KBM-7 (cell line): Measurements from ENCODE around the gene RENBP.

Experiments
- DNase-seq: peaks from one replicate; pipeline ENCODE4 v3.0.0-alpha.2; 2015
- in situ Hi-C: fragments of 300-500 bp; cut with MboI; formaldehyde crosslinking; loops from 2 replicates; pipeline ENCODE4 v1.14.3; 2020; ENCODE audit warnings: low sequenced_read_pairs, low pct_unique_long_range_greater_than_20kb, mixed read lengths

Gene RENBP

DNA sequence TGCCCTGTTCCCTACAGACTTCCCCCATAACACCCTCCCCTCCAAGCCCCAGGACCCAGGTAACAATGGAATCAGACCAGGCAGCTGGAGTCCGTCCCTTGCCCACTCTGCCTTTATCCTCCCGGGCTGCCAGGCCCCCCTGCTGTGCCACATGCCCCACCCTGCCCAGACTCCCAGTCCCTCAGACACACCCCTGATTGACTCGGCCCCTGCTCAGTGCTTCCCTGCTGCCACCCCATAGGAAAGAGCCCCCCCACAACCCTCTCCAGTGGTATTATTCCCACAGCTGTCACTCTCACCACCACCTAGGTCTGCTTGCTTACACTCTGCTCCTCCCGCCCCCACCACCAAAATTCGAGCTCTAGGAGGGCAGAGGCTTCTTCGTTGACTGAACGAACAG, 4.9 kb downstream of the RENBP start:
- in situ Hi-C loops: no loop called here

DNA sequence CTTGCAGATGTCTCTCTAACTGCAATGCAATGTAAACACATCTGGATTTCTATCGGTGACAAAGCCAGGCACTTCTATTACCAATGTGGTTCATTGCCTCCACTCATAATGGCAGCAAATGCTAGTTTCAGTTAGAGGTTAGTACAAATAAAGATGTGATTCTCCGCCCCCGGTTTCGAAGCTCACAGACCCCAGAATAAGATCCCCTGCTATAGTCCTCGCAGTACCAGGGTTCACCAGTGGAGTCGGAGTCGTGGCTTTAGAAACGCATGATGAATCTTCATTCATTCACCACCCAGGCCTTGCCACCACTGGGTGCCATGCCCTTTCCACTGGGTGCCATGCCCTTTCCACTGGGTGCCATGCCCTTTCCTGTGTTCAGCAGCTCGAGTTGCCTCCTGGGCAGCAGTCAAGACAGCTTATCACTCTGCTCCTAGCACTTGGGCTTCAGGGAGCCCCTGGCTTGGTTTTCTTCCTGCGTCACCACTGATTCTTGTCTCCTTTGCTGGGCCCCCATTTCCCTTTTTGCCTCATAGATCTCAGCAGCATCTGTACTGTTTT, 6.1 kb downstream of the RENBP start:
- DNase-seq: no peak
- in situ Hi-C loops: no loop called here

More for the DNA sequence above, 4.9 kb downstream of the RENBP start:
- no peak for DNase-seq

DNA sequence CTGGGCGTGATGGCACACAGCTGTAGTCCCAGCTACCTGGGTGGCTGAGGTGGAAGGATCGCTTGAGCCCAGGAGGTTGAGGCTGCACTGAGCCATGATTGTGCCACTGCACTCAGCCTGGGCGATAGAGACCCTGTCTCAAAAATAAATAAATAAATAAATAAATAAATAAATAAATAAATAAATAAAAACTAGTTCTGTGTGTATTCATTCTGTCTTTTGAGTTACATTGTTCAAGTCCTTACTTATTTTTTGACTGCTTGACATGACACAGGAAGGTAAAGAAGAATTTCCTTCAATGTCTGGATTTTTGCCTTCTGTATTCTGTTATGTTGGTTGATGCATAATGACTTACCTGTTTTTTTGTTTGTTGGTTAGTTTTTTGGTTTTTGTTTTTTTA, 7.4 kb downstream of the RENBP start:
- no peak for DNase-seq
- in situ Hi-C loops: no loop called here

DNA sequence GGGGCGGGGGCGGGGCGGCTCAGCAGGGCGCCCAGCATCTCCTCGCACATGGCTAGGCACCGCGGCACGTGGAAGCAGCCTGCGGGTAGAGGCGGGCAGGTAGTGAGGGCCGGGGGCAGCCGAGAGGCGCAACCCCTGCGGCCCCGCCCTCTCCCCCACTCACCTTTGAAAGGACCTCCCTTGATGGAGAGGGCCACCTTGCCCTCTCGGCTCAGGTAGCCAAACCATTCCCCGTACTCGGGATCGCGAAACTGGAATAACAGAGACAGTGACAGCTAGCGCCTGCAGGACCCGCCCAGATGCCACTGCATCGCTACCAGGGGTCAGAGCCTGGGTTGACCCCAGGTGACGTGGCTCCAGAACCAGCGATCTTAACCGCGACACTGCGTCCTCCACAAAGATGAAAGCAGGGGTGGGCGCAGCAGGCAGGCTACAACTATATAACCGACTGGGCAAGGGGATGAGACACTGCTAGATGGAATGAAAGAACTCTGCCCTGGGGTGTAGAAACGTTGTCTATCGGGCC, 9.1 kb downstream of the RENBP start:
- in situ Hi-C loops: no loop called here
- no peak for DNase-seq

DNA sequence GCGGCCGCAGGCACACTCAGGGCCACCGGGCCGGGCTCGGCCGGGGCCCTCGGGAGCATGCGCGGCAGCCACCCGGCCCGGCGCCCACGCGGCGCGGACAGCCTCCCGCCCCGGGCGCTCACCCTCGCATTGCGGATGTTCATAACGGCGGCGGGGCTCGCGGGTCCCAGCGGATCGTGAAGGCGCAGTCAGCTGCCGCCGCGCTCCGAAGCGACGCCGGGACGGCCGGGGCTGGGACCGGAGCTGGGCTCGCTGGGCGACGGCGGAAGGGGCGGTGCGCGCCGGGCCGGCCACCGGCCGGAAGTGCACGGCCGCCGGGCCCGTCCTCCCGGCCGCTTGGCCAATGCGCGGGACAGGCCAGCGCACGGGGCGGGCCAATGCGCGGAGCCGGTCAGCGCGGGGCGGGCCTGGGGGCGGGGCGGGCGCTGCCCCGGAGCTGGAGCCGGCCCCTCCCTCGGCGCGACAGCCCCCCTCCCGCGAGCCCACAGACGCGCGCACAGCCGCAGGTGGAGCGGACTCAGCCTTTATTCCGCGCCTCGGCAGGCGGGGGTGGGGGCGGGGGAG, 9.6 kb downstream of the RENBP start, which contains the start of gene NAA10:
TSS of gene NAA10 (minus strand) at position 276 of the 564 bp plus-strand sequence. CDS start at position 143, 133 bp downstream.
- peak; percentile 58 for DNase-seq

DNA sequence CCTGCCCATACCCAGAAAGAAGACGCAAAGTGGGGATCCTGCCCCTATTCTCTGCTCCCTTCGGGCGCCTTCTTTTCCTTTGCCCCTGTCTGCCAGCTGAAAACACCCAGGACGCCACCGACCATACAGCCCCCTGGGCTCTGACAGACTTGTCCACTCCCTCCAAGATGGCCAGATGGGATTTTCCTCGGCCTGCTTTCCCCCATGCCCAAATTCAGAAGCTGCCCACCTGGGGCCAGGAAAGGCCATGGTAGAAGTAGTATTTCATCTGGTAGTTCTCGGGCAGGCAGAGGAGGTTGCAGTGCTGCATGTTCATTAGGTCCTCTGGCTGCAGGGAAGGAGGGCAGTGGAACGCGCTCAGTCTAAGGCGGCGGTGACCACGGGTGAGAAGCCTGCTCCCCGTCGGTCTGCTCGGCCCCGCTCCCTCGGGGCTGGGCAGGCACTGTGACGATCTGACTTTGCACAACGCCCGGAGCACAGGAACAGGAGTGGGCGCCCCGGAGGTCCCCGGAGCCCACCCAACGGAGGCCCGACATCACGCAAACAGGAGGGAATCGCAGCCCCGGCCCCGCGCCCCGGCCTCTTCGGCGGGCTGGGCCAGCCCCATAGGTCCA, 10.2 kb downstream of the RENBP start:
- DNase-seq: peak; percentile 27
- in situ Hi-C loops: no loop called here

More for the DNA sequence above, 9.6 kb downstream of the RENBP start, which contains the start of gene NAA10:
- in situ Hi-C loops: no loop called here

DNA sequence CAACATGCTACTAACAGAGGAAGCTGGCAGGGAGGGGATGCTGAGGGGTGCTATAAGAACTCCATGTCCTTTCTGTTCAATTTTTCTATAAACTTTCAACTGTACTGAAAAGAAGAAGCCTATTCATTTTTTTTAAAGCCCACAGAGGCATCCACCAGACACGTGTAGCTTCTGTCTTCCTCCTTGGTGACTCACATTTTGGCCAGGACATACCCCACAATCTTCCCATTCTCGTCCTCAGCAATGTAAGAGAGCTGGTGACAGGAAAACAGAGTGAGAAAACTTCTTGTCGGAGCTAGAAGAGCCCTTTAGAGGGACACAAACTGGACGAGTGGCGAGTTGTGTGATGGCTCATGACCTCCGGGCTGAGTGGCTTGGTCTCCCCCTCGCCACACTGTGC, 10.7 kb downstream of the RENBP start:
- in situ Hi-C loops: no loop called here
- no peak for DNase-seq

DNA sequence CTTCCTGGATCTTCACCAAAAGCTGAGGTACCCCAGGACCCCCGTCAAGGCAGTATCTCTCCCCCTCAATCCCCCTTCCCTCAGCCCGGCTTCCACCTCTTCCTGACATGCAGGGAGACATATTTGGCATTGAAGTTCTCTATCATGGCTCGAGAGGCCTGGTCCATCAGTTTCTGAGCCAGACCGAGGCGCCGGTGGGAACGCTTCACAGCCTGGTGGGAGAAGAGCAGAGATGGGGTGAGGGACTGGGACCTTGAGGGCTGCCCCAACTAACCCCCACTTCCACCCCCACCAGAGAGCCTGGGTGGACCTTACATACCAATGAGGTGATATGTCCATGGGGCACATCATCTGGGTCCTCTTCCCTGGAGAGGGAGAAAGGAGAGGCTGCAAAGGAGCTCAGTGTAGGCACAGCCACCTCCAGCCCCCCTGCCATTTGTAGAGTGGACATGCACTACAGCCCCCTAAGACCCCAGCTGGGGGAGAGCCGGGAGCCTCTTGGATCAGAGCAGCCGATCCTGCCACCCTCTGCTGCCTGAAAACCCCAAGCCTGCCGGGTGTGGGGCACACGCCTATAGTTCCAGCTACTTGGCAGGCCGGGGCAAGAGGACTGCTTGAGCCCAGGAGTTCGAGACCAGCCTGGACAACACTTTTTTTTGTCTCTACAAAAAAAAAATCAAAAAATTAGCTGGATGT, 12.1 kb downstream of the RENBP start:
- no peak for DNase-seq
- in situ Hi-C loops: no loop called here

DNA sequence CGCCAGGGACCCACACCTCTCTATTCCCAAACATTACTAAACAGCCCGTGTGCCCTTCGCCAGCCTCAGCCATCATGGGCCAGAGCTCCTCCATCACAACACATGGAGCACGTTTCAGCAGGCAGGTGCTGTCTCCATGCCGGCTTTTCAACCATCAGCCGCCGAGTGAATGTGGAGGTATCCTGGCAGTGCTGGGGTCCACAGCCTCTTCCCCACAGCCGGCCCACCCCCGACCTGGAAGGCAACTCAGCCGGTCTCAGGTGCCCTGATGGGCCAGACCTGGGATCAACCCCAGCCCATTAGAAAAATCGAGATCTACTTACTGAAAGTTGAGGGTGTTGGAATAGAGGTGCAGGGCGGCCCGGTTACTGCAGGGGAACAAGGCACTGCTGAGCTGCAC, 12.7 kb downstream of the RENBP start:
- in situ Hi-C loops: no loop called here
- DNase-seq: no peak

DNA sequence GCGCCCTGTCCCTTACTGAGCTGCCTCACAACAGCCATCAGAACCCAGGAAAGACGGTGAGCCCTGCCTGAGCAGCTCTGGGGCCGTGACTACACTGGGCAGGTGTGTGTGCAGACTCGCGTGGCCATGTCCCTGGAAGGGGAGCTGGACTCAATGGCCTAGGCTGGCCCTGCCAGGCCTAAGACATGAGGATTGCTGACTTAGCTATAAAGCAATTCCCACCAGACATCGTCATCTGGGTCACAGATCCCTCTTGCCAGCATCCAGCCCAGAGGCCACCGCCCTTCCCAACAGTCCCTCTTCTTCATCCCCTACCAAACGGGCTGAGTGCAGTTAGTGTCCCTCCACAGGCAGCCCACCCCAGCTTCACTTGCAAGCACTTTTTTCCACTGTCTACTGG, 13.3 kb downstream of the RENBP start:
- no peak for DNase-seq
- in situ Hi-C loops: no loop called here

DNA sequence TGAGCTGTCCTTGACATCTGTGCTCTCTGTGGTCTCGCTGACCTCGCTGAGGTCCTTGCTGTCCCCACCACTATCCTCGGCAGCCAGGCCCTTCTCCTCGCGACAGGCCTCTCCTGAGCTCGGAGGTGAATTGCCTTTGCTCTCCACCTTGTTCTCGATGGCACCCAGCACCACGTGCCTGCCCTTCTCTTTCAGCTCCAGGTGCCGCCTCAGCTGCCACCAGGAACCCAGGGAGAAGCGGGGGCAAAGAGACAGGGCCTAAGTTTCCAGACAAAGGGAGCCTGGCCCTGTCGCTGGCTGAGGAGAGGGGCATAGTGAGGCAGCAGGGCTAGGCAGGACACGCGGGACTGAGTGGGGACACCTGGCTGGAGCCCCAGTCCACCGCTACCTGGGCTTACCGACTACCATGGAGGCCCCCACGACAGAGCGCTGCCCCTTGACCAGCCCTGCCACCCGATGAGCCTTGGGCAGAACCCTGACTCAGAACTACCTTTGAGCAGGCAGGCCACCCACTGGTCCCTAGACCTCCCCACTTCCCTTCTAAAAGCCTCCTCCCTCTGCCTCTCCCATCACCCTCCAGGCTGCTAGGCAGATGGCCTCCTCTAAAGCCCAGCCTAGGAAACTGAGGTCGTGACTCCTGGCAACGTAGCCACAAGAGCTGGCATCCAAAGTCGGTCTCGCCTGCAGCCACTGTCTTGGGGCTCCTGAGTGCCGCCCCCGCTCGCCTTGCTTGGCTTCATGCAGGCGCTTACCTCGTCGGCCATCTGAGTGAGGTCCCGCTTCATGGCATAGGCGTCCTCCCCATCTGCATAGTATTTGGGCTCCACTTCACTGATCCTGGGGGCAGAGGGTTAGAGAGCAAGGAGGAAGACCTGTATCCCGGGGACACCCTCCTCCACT, 14.2 kb downstream of the RENBP start:
- in situ Hi-C loops: no loop called here
- no peak for DNase-seq

DNA sequence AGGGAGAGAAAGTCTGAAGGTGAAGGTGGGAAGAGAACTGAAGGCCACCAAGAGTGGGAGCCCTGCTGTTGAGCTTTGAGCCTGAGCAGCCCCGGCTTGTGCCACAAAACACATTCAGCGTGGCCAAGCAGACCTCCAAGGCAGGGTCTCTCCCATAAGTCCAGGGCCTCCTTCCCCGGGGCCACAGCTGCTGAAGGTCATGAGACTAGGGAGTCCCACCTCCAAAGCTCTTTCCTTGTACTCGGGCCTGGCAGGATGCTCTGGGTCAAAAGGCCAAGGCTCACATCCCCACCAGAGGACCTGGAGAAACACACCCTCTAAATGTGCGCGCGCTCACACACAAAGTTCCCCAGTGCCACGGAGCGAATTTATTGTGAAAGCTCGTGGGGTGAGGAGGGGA, 14.9 kb downstream of the RENBP start:
- in situ Hi-C loops: no loop called here
- no peak for DNase-seq

DNA sequence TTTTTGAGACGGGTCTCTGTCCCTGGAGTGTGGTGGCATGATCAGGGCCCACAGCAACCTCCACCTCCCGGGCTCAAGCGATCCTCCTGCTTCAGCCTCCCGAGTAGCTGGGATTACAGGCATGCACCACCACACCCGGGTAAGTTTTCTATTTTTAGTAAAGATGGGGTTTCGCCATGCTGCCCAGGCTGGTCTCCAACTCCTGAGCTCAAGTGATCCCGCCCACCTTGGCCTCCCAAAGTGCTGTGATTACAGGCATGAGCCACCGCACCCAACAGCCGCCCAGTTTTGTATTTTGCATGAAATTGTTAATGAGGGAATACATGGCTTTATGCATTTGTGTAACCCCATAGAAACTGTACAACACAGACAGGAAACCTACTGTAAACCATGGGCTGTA, 15.6 kb downstream of the RENBP start:
- in situ Hi-C loops: no loop called here
- no peak for DNase-seq

DNA sequence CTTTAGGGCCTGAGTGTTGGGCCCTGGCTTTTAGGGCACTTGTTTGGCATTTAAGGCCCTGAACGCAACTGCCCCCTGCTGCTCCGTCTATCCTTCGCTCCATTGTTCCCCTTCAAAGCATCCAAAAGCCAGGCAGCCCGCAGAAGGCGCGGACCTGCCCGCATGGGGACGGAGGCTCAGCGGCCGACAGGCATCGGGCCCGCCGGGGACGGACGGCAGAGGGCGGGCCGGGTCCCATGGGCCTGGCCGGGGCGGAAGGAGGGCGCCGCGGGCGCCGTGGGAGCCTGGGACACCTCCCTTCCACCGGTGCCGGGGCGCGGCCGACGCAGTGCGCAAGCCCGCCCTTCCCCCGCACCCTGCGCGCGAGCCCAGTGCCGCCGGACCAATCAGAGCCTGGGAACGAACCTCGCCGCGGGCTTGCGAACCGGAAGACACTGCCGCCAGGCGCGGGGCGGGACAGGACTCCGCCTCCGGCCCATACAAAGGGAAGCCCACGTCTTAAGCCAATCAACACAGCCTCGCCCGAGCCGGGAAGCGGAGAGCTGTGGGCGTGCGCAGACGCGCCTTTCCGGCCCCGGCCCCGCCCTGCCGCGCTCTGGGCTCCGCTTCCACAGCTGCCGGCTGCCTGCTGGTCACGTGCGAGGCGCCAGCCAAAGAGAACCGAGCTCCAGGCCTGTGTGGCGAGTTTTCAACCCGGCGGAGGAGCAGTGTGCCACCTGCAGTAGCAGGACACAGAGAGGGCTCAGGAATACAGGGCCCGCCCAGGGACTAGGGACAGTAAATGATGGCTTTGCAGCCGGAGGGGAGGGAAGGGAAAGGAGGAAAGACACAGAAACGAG, 16.3 kb downstream of the RENBP start:
- in situ Hi-C loops: no loop called here
- peak; percentile 100 for DNase-seq

DNA sequence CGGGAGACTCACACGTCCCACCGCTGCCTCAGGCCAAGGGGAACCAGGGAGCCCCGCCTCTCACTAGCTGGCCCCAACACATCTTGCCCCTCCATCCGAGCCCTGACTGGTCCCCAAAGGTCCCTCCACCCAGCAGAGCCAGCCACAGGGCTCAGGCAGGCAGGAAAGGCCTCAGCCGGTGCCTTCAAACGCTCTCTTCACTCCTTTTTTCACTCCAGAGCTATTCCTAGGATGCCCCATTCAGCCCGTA, 16.8 kb downstream of the RENBP start:
- in situ Hi-C loops: no loop called here
- DNase-seq: no peak

DNA sequence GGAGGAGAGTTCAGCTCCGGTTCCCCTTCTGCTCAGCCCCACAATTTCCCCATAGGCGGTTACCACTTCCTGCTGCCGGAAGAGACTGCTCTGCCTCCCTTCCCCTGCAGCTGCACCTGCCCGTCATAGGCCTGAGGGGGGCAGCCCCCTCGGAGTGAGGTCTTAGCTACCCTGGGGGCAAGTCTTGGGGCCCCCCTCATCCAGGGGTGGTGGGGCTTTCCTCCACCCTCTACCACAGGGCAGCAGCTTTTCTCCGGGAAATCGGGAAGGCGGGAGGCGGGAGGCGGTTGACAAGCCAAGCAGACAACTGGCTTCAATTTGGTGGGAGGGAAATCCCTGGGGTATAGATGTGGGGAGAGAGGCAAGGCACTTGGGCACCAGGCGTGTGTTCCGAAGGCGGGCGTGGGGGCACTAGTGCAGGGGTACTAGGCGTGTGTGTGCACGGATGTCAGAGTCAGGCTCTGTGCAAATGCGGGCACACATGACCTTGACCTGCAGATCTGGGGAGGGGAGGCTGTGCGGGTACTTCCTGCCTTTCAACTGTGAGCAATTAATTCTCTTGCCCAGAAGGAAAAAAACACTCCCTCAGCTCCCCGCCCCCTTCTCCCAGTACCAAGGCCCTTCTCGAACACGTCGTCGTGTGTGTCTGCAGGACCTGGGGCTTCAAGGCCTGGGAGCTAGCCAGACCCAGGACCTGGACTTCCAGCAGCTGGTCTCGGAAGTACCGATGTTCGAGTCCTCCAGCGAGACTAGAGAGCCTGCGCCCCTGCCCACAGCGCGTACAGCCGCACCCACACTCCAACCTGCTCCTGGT, 17.4 kb downstream of the RENBP start:
- in situ Hi-C loops: no loop called here
- DNase-seq: peak; percentile 99

DNA sequence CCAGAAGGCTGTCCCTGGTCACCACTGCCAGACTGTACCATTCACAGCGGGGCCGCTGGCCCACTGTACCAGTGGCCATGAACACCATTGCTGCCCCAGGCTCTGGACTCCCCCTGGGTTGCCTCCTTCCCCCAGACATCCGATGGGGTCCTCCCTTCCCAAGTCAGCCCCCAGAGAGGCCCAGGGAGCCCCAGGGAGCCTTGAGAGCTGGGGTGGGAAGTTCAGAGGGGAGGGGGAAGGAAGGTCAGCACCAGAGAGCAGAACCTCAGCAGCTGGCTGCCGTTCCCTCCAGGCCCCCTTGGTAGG, 17.9 kb downstream of the RENBP start:
- DNase-seq: no peak
- in situ Hi-C loops: no loop called here
